ENCODE data around the gene MGMT. TPM values are rescaled to one million over a fixed set of nuclear protein-coding genes. Genes with fewer than 3 reads are reported as not detected.

MGMT gene
- polyA plus RNA-seq, 3 donors: 11.7 to 28.1 (median 22.7) TPM

GRCh38 chr10:129652521-129653201 is 185.6 kb downstream of the MGMT start:
- no peak overlapping the region for H3K27ac ChIP-seq (ENCODE audit: low read depth, low read length)
- 93 to 98% (median 96%) methylated on average over 22 of the region's 22 CpGs for WGBS, 3 donors

GRCh38 chr10:129653428-129653827 is 186.4 kb downstream of the MGMT start:
- no peak overlapping the region for H3K27ac ChIP-seq (ENCODE audit: low read depth, low read length)
- 93 to 96% (median 95%) methylated on average over 8 of the region's 8 CpGs for WGBS, 3 donors

DNA sequence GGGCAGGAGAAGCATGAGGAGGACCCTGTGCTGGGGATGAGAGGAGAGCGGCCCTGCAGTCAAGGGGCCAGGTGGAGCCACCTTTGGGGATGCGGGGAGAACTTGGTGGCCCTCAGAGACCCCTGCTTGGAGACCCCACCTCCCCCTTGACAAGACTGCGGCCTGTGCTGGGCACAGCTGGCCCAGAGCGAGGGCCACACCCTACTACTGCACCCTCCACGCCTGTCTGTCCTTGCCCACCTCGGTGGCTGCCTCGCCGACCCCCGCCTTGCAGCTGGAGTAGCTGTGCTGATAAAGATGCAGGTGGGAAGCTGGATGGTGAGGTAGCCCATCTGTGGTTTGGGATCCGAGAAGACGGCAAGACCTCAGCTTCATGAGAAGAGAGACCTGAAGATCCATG is 186.8 kb downstream of the MGMT start:
- 84 to 98% (median 89%) methylated on average over 10 to 11 of the region's 11 CpGs for WGBS, 3 donors
- no peak overlapping the region for H3K27ac ChIP-seq (ENCODE audit: low read depth, low read length)

DNA sequence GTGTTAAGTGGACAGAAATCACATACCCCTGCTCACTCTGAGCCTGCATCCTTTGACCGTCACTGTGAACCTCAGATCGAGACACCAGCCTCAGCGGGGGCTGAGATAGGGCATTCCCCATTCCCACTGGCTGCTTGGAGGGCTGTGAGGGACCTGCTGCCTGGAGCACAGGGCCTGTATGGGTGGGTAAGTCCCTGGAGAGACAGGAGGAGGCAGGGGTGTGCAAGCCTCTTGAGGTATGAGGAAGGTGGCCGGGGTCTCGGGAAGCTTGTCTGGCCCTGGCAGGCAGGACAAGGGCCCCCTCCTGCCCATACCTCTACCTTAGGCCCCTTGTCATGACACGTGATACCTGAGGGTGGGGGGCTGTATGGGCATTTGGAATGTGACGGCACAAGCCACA is 187.4 kb downstream of the MGMT start:
- WGBS, 3 donors: 91 to 95% (median 93%) methylated on average over 7 of the region's 7 CpGs

DNA sequence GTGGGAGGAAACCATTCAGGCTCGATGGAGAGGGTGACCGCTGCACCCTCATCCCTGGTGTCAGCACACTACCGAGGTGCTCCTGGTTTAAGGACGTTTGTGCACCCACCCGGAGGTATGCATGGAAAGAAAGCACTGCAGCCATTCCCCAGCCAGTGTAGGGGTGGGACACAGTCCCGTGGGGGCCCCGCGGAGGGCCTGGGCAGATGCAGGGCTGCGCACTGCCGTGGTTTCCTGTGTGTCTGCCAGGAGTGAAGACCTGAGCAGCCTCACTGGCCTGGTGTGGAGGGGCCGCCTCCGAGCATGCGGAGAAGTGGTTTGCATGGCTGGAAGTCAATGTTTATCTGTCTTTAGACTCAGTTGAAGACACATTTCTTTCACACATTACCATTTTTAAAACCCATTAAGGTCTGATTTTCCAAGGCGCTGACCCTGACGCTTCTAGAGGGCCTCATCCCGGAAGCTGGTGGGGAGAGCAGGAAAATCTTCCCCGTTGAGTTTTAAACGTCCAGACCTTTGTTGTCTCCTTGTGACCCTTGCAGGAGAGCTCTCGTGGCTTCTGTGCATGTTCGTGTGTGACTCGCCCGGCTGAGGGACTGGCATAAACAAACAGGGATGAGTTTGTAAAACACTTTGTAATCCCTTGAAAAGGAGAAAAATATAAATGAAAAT is 188.1 kb downstream of the MGMT start:
- 78 to 89% (median 78%) methylated on average over 22 of the region's 22 CpGs for WGBS, 3 donors
- H3K27ac ChIP-seq (ENCODE audit: low read depth, low read length): no peak overlapping the region

More for the DNA sequence above, 187.4 kb downstream of the MGMT start:
- H3K27ac ChIP-seq (ENCODE audit: low read depth, low read length): no peak overlapping the region

DNA sequence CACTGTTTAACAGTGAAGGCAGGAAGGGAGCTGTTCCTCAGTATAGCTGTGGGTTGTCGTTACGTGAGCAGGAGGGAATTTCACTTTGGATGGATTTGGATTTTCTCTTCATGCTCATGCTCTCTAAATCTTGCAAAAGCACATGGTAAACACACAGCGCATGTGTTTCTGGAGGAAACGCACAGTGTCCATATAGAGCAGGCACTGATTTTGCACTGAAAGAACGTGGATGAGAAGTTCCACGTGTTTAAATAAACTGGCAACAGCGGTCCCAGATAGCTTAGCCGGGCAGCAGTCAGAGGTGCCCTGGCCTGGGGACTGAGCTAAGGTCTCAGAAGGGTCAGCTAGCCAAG is 188.6 kb downstream of the MGMT start:
- no peak overlapping the region for H3K27ac ChIP-seq (ENCODE audit: low read depth, low read length)
- WGBS, 3 donors: 95 to 96% (median 95%) methylated on average over 8 of the region's 8 CpGs

DNA sequence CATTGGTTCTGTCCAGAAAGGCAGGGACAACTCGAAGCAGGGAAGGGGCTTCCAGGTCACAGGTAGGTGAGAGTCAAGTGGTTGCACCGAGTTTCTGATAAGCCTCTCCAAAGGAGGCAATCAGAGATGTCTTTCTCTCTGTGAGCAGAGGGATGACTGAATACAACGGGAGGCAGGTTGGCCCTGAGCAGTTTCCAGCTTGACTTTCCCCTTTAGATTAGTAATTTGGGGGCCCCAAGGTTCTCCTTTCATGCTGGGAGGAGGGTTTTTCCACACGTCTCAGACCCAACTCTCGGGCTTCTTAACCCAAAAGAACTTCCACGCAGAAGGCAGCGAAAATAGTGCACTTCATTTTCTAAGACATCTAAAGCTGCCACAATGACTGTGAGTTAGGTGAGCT is 189.6 kb downstream of the MGMT start:
- H3K27ac ChIP-seq (ENCODE audit: low read depth, low read length): no peak overlapping the region
- WGBS, 3 donors: 84 to 94% (median 93%) methylated on average over 7 of the region's 7 CpGs

GRCh38 chr10:129657297-129658017 is 190.4 kb downstream of the MGMT start:
- WGBS, 3 donors: 86 to 94% (median 88%) methylated on average over 7 to 8 of the region's 8 CpGs
- H3K27ac ChIP-seq (ENCODE audit: low read depth, low read length): no peak overlapping the region

DNA sequence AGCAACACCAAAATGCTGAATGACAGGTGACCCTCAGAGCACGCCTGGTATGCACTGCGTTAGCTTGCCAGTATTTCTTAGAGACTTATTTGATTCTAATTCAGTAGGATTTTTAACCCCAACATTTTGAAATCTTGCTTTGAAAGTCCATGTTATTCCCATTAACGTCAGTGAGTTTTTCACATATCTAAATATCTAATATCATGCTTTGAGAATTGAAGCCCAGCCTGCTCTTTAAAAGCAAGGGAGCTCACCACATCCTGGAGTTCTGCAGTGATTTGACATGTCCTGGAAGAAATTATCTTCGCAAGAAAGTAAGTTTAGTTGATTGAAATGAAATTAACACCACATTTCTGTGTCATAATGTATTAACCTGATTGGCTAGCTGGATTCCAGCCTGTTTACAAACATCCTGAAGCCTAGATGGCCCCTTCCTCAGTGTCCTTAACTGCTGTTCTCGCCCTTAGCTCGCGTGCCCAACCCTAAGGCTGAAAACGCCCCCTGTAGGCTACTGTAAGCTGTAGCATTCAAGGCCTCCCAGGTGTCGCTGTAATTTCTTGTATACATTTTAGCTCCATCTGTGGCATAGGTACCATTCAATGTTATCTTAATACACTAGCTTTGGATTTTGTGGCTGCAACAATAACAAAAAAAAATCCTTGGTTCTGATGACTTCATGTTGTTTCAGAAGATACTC is 191.5 kb downstream of the MGMT start:
- WGBS, 3 donors: 86 to 93% (median 90%) methylated on average over 9 of the region's 9 CpGs
- H3K27ac ChIP-seq (ENCODE audit: low read depth, low read length): no peak overlapping the region

GRCh38 chr10:129659508-129660268 is 192.6 kb downstream of the MGMT start:
- 57 to 75% (median 58%) methylated on average over 14 of the region's 14 CpGs for WGBS, 3 donors
- H3K27ac ChIP-seq (ENCODE audit: low read depth, low read length): no peak overlapping the region

DNA sequence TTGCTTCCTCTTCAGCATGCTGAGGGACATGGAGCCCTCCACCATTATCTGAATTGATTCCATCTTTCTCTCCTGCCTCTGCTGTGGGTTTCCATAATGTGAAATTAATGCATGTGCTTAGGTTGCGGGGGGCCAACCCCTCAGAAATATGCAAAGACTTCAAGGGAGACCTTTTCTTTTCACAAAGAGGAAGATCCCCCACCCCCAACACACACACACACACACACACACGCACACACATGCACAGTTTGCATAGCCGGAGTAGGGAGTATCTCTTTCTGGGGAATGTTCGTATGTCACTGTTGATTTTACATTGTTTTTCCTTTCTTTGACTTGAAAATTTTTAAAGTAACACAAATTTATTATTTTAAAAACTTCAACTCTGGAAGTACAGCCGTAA is 193.5 kb downstream of the MGMT start:
- H3K27ac ChIP-seq (ENCODE audit: low read depth, low read length): no peak overlapping the region
- WGBS, 3 donors: 70 to 90% (median 84%) methylated on average over 5 of the region's 5 CpGs

DNA sequence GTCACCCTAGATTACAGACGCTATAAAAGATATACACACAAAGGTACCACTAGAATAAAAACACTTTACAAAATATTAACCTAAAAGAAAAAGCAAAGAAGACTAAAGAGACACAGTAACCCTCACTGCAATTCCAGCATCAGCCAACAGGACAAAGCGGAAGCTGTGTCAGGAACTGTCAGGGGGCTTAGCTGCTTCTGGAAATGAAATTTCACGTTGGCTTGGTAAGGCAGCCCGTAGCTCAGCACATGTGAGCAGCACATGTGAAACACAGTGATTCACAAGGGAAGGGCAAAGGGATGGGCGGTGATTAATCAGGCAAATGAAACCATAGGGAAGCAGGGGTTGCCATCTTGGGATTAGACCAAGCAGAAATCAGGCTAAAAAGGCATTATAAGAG is 195.4 kb downstream of the MGMT start:
- 90 to 99% (median 93%) methylated on average over 5 of the region's 5 CpGs for WGBS, 3 donors
- H3K27ac ChIP-seq (ENCODE audit: low read depth, low read length): no peak overlapping the region

- no peak overlapping the region for H3K27ac ChIP-seq (ENCODE audit: low read depth, low read length)
- WGBS, 3 donors: 97 to 100% (median 100%) methylated on average over 1 of the region's 1 CpG
These were observed 203.1 kb downstream of the MGMT start for GRCh38 chr10:129670124-129670523.

GRCh38 chr10:129673292-129673691 is 206.3 kb downstream of the MGMT start:
- WGBS, 3 donors: 95 to 98% (median 96%) methylated on average over 4 of the region's 4 CpGs
- H3K27ac ChIP-seq (ENCODE audit: low read depth, low read length): no peak overlapping the region

DNA sequence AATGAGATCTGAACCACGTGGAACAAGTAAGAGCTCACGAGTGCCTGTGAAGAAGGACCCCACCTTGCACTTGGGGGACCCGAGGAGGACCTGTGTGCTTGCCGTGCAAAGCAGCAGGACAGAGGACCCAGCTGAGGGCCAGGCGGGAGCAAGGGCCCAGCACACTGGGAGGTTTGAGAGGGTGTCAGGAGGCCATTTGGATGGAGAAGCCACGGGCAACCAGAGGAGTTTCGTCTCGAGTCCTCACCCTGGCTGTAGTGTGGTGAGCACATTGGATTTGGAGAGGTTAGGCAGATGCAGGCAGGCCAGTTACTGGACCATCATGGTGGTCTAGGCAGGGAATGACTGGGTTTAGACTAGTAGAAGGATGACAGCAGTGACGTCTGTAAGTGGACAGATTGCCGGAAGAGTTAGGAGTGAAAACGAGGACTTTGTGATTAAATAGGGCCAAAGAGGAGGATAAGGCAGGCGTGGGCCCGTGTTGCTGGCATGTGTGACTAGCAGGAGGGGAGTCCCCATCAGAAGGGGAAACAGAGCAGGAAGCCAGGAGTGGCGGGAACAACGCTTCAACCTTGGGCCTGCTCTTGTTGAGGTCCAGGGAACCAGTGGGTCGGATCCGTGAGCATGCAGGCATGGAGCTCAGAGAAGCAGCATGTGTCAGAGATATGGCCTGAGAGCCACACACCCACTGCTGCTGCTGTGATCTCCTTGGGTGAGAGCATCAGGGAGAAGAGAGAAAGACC is 208.2 kb downstream of the MGMT start:
- WGBS, 3 donors: 84 to 95% (median 95%) methylated on average over 17 of the region's 17 CpGs

DNA sequence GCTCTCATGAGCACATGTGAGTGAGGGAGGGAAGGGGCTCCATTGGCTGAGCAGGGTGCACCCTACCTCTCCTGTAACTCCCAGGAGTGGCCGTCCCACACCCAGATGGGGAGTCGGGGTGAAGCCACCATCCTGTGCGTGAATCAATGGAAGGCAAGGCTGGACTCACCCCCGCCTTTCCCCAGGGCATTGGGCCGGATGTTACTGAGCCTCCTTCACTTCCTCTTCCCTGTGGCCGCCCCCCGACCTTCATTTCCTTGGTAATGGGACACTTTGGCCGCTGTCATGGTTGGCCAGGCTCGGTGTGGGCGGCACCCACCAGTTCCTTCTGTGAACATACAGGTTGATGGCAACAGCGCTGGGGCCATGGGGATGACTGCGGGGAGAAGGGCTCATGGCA is 209.0 kb downstream of the MGMT start:
- 84 to 98% (median 88%) methylated on average over 12 of the region's 12 CpGs for WGBS, 3 donors
- no peak overlapping the region for H3K27ac ChIP-seq (ENCODE audit: low read depth, low read length)

More for the DNA sequence above, 208.2 kb downstream of the MGMT start:
- H3K27ac ChIP-seq (ENCODE audit: low read depth, low read length): no peak overlapping the region

GRCh38 chr10:129677377-129677927 is 210.4 kb downstream of the MGMT start:
- 96 to 98% (median 97%) methylated on average over 11 of the region's 11 CpGs for WGBS, 3 donors
- H3K27ac ChIP-seq (ENCODE audit: low read depth, low read length): no peak overlapping the region
